GM06990 (cell line): Measurements from ENCODE around the gene DGKZ.

Experiments used
- DNase-seq: peaks from one replicate; pipeline ENCODE4 v3.0.0-alpha.2; 2011; ENCODE audit not compliant: insufficient read length; ENCODE audit errors: extremely low read depth
- H3K27me3 ChIP-seq: replicated peaks from 2 replicates; pipeline ENCODE4 v1.6.0; 2011; ENCODE audit warnings: low read length; ENCODE audit not compliant: control insufficient read depth, insufficient read depth
- H3K36me3 ChIP-seq: 2 replicates; pipeline ENCODE4 v1.5.1; 2011; ENCODE audit warnings: low read length; ENCODE audit not compliant: control insufficient read depth, insufficient read depth
- H3K4me3 ChIP-seq: replicated peaks from 2 replicates; pipeline ENCODE4 v1.5.1; 2011; ENCODE audit warnings: low read depth, mild to moderate bottlenecking, control low read depth, low read length
- TF ChIP-seq, protein P1 (sequence below): IDR thresholded peaks from 2 replicates; pipeline ENCODE4 v1.5.1; 2011; ENCODE audit warnings: low read length, control low read depth, mild to moderate bottlenecking, inconsistent platforms; ENCODE audit not compliant: insufficient read depth, poor library complexity, severe bottlenecking

The DGKZ gene

GRCh38 chr11:46345131-46345597 lies 2.1 kb upstream of the DGKZ start:
- TF ChIP-seq, protein P1, sequence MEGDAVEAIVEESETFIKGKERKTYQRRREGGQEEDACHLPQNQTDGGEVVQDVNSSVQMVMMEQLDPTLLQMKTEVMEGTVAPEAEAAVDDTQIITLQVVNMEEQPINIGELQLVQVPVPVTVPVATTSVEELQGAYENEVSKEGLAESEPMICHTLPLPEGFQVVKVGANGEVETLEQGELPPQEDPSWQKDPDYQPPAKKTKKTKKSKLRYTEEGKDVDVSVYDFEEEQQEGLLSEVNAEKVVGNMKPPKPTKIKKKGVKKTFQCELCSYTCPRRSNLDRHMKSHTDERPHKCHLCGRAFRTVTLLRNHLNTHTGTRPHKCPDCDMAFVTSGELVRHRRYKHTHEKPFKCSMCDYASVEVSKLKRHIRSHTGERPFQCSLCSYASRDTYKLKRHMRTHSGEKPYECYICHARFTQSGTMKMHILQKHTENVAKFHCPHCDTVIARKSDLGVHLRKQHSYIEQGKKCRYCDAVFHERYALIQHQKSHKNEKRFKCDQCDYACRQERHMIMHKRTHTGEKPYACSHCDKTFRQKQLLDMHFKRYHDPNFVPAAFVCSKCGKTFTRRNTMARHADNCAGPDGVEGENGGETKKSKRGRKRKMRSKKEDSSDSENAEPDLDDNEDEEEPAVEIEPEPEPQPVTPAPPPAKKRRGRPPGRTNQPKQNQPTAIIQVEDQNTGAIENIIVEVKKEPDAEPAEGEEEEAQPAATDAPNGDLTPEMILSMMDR: no peak
- peak; percentile 67 for DNase-seq
- Histone ChIP-seq H3K27me3 (no peaks in the 10 kb centered on the region), H3K4me3 (peak overlapping the region; percentile 82), H3K36me3 (no peaks in the 10 kb centered on the region)

GRCh38 chr11:46345881-46346484 lies 1.3 kb upstream of the DGKZ start:
- DNase-seq: no peak
- TF ChIP-seq, protein P1: no peak
- H3K27me3 ChIP-seq: no peaks in the 10 kb centered on the region
- peak overlapping the region; percentile 82 for H3K4me3 ChIP-seq
- no peaks in the 10 kb centered on the region; the same call in 1 of the 2 replicates for H3K36me3 ChIP-seq

- Histone ChIP-seq H3K27me3 (no peaks in the 10 kb centered on the region), H3K4me3 (peak overlapping the region; percentile 98), H3K36me3 (no peaks in the 10 kb centered on the region; the same call in 1 of the 2 replicates)
- DNase-seq: no peak
- TF ChIP-seq, protein P1: peak; percentile 1
Observed at GRCh38 chr11:46347637-46348311, 511 bp downstream of the DGKZ start.

DNA sequence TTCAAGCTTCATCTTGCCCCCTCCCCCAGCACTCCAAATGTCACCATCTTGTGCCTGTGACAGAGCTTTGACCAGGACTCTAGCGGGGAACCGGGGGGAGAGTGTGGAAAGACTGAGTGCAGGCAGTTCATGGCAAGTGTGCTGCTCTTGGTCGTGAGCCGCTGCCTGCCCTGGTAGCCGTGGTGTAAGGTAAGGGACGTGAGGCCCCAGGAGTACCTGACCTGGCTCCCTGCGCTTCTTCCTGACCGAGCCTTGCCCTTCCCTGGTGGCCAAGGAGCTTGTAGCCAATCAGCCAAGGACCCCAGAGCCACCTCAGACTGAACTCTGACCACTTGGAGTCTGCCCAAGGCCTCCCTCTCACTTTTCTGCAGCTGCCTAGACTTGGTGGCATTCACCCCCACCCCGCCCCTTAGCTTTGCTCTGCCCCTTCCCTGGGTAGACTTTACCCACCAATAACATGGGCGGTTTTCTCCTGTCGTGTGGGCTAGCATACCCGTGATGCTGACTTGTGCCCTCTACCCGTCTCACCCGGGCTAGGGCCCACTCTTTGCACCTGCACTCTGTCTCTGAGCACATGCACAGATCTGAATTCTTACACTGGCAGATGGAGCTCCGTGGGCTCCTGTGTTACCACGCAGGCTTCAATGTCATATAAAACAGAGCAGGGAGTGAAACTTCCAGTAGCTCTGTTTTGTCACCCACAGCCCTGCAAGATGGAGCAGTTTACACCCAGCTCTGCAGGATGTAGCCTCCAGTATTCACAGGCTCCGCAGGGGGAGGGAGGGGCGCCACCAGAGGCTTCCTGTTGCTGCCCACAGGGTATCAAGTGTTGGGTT lies 1.5 kb downstream of the DGKZ start:
- Histone ChIP-seq H3K4me3 (peak overlapping the region; percentile 98), H3K27me3 (no peaks in the 10 kb centered on the region), H3K36me3 (peaks cover 1% of the 10 kb centered on the region)
- TF ChIP-seq, protein P1: no peak
- no peak for DNase-seq

GRCh38 chr11:46350695-46351094 lies 3.4 kb downstream of the DGKZ start:
- TF ChIP-seq, protein P1: no peak
- Histone ChIP-seq H3K36me3 (peaks cover 1% of the 10 kb centered on the region), H3K27me3 (no peaks in the 10 kb centered on the region), H3K4me3 (no peak overlapping the region)
- no peak for DNase-seq
